GM18520 (cell line): Measurements from ENCODE around the gene SLCO3A1.

Experiments
- ATAC-seq: cut with Tn5 transposase; IDR thresholded peaks from one replicate; pipeline ENCODE4 v1.9.1; 2021; ENCODE audit not compliant: unreplicated experiment

Gene SLCO3A1

GRCh38 chr15:91860498-91860897, 7.0 kb downstream of the SLCO3A1 start:
- no peak for ATAC-seq

GRCh38 chr15:91861223-91861622, 7.7 kb downstream of the SLCO3A1 start:
- ATAC-seq: no peak

GRCh38 chr15:91862891-91863504, 9.5 kb downstream of the SLCO3A1 start:
- no peak for ATAC-seq

GRCh38 chr15:91863621-91864255, 10.2 kb downstream of the SLCO3A1 start:
- ATAC-seq: no peak

- ATAC-seq: no peak
These were observed 11.2 kb downstream of the SLCO3A1 start for GRCh38 chr15:91864664-91865063.

GRCh38 chr15:91865486-91865885, 12.0 kb downstream of the SLCO3A1 start:
- ATAC-seq: no peak

GRCh38 chr15:91865950-91866349, 12.4 kb downstream of the SLCO3A1 start:
- no peak for ATAC-seq

GRCh38 chr15:91866371-91866905, 12.9 kb downstream of the SLCO3A1 start:
- no peak for ATAC-seq

- no peak for ATAC-seq
These were observed 13.5 kb downstream of the SLCO3A1 start for GRCh38 chr15:91866971-91867372.

GRCh38 chr15:91867581-91868026, 14.1 kb downstream of the SLCO3A1 start:
- ATAC-seq: no peak

GRCh38 chr15:91870876-91871537, 17.5 kb downstream of the SLCO3A1 start:
- no peak for ATAC-seq

- no peak for ATAC-seq
These were observed 18.3 kb downstream of the SLCO3A1 start for GRCh38 chr15:91871837-91872236.

GRCh38 chr15:91872356-91873137, 19.0 kb downstream of the SLCO3A1 start:
- no peak for ATAC-seq

GRCh38 chr15:91873138-91873536, 19.6 kb downstream of the SLCO3A1 start:
- ATAC-seq: no peak

- no peak for ATAC-seq
These were observed 20.7 kb downstream of the SLCO3A1 start for GRCh38 chr15:91874171-91874570.

- no peak for ATAC-seq
These were observed 21.6 kb downstream of the SLCO3A1 start for GRCh38 chr15:91874992-91875660.

GRCh38 chr15:91876187-91876586, 22.7 kb downstream of the SLCO3A1 start:
- no peak for ATAC-seq

GRCh38 chr15:91878319-91878870, 24.9 kb downstream of the SLCO3A1 start:
- no peak for ATAC-seq

GRCh38 chr15:91879158-91879557, 25.6 kb downstream of the SLCO3A1 start:
- no peak for ATAC-seq

GRCh38 chr15:91880373-91880772, 26.9 kb downstream of the SLCO3A1 start:
- no peak for ATAC-seq
